ENCODE measurements around the gene EN2. TPM values are rescaled to one million over a fixed set of nuclear protein-coding genes. Genes with fewer than 3 reads are reported as not detected.

EN2 gene
- total RNA-seq, 2 donors from 2014 or later = not detected

GRCh38 chr7:155494551-155494950 lies 36.6 kb downstream of the EN2 start:
- H3K4me3 Mint-ChIP-seq = no peak overlapping the region
- H3K27ac Mint-ChIP-seq = no peak overlapping the region
- peaks cover 18% of the 10 kb centered on the region for H3K4me1 Mint-ChIP-seq (ENCODE audit: low read depth)
- peaks cover 47% of the 10 kb centered on the region for H3K27me3 Mint-ChIP-seq (ENCODE audit: low read depth)
- no peaks in the 10 kb centered on the region for H3K9me3 Mint-ChIP-seq
- peaks cover 2% of the 10 kb centered on the region in 2 donors for H3K36me3 Mint-ChIP-seq (ENCODE audit: insufficient read depth in 2 of 2)
- no peak for ATAC-seq (replicated peaks in 1 of 2)
- DNase-seq = no peak

- peaks cover 2% of the 10 kb centered on the region in 2 donors for H3K36me3 Mint-ChIP-seq (ENCODE audit: insufficient read depth in 2 of 2)
- DNase-seq = no peak
- peaks cover 14% of the 10 kb centered on the region for H3K4me1 Mint-ChIP-seq (ENCODE audit: low read depth)
- no peak overlapping the region for H3K27ac Mint-ChIP-seq
- no peak overlapping the region for H3K4me3 Mint-ChIP-seq
- ATAC-seq (replicated peaks in 1 of 2) = no peak
- peaks cover 52% of the 10 kb centered on the region for H3K27me3 Mint-ChIP-seq (ENCODE audit: low read depth)
- H3K9me3 Mint-ChIP-seq = no peaks in the 10 kb centered on the region
Observed at GRCh38 chr7:155495440-155496248, 37.7 kb downstream of the EN2 start.

GRCh38 chr7:155496267-155497005 lies 38.5 kb downstream of the EN2 start:
- Mint-ChIP-seq H3K4me3 (no peak overlapping the region), H3K27me3 (ENCODE audit: low read depth) (peaks cover 52% of the 10 kb centered on the region), H3K27ac (no peak overlapping the region), H3K9me3 (no peaks in the 10 kb centered on the region), H3K4me1 (ENCODE audit: low read depth) (peaks cover 6% of the 10 kb centered on the region), H3K36me3 (ENCODE audit: insufficient read depth in 2 of 2) (no peaks in the 10 kb centered on the region)
- DNase-seq = no peak
- no peak for ATAC-seq (replicated peaks in 1 of 2)

- H3K36me3 Mint-ChIP-seq (ENCODE audit: insufficient read depth in 2 of 2) = no peaks in the 10 kb centered on the region
- no peaks in the 10 kb centered on the region for H3K4me1 Mint-ChIP-seq (ENCODE audit: low read depth)
- H3K9me3 Mint-ChIP-seq = no peaks in the 10 kb centered on the region
- no peak overlapping the region for H3K4me3 Mint-ChIP-seq
- peaks cover 52% of the 10 kb centered on the region for H3K27me3 Mint-ChIP-seq (ENCODE audit: low read depth)
- ATAC-seq (replicated peaks in 1 of 2) (no peak), DNase-seq (no peak)
- H3K27ac Mint-ChIP-seq = no peak overlapping the region
Observed at GRCh38 chr7:155497149-155497901, 39.4 kb downstream of the EN2 start.

- Mint-ChIP-seq H3K27ac (no peak overlapping the region), H3K36me3 (ENCODE audit: insufficient read depth in 2 of 2) (peaks cover 0 to 2% of the 10 kb centered on the region in 2 donors), H3K4me3 (no peak overlapping the region), H3K27me3 (ENCODE audit: low read depth) (peaks cover 100% of the 10 kb centered on the region), H3K9me3 (no peaks in the 10 kb centered on the region), H3K4me1 (ENCODE audit: low read depth) (peaks cover 31% of the 10 kb centered on the region)
- ATAC-seq (replicated peaks in 1 of 2) (no peak), DNase-seq (no peak)
Observed at GRCh38 chr7:155505422-155505793, 47.5 kb downstream of the EN2 start.

GRCh38 chr7:155506854-155507337 lies 49.0 kb downstream of the EN2 start:
- H3K27me3 Mint-ChIP-seq (ENCODE audit: low read depth) = peaks cover 100% of the 10 kb centered on the region
- DNase-seq (peak; percentile 21 to 29), ATAC-seq (replicated peaks in 1 of 2) (peak; percentile 58 to 60)
- H3K36me3 Mint-ChIP-seq (ENCODE audit: insufficient read depth in 2 of 2) = peaks cover 0 to 4% of the 10 kb centered on the region in 2 donors
- H3K9me3 Mint-ChIP-seq = no peaks in the 10 kb centered on the region
- peak overlapping the region; percentile 54 for H3K27ac Mint-ChIP-seq
- peak overlapping the region; percentile 18 to 63 for H3K4me3 Mint-ChIP-seq
- peaks cover 32% of the 10 kb centered on the region for H3K4me1 Mint-ChIP-seq (ENCODE audit: low read depth)

GRCh38 chr7:155507576-155507975 lies 49.6 kb downstream of the EN2 start:
- Mint-ChIP-seq H3K36me3 (ENCODE audit: insufficient read depth in 2 of 2) (peaks cover 0 to 4% of the 10 kb centered on the region in 2 donors), H3K27me3 (ENCODE audit: low read depth) (peaks cover 100% of the 10 kb centered on the region), H3K9me3 (no peaks in the 10 kb centered on the region), H3K27ac (peak overlapping the region; percentile 24), H3K4me1 (ENCODE audit: low read depth) (peaks cover 32% of the 10 kb centered on the region), H3K4me3 (no peak overlapping the region)
- DNase-seq = no peak
- ATAC-seq (replicated peaks in 1 of 2) = no peak

GRCh38 chr7:155508376-155509358 lies 50.7 kb downstream of the EN2 start:
- ATAC-seq (replicated peaks in 1 of 2) (no peak), DNase-seq (no peak)
- no peaks in the 10 kb centered on the region for H3K9me3 Mint-ChIP-seq
- peak overlapping the region; percentile 77 to 79 for H3K4me3 Mint-ChIP-seq
- H3K27me3 Mint-ChIP-seq (ENCODE audit: low read depth) = peaks cover 100% of the 10 kb centered on the region
- H3K4me1 Mint-ChIP-seq (ENCODE audit: low read depth) = peaks cover 32% of the 10 kb centered on the region
- peaks cover 0 to 4% of the 10 kb centered on the region in 2 donors for H3K36me3 Mint-ChIP-seq (ENCODE audit: insufficient read depth in 2 of 2)
- peak overlapping the region; percentile 74 for H3K27ac Mint-ChIP-seq

- ATAC-seq (replicated peaks in 1 of 2) = no peak
- DNase-seq = no peak
- Mint-ChIP-seq H3K27me3 (ENCODE audit: low read depth) (peaks cover 100% of the 10 kb centered on the region), H3K4me1 (ENCODE audit: low read depth) (peaks cover 32% of the 10 kb centered on the region), H3K4me3 (peak overlapping the region; percentile 77 to 79), H3K36me3 (ENCODE audit: insufficient read depth in 2 of 2) (peaks cover 0 to 4% of the 10 kb centered on the region in 2 donors), H3K27ac (peak overlapping the region; percentile 74), H3K9me3 (no peaks in the 10 kb centered on the region)
Observed at GRCh38 chr7:155509359-155509724, 51.4 kb downstream of the EN2 start.

- Mint-ChIP-seq H3K4me1 (ENCODE audit: low read depth) (peaks cover 32% of the 10 kb centered on the region), H3K36me3 (ENCODE audit: insufficient read depth in 2 of 2) (peaks cover 0 to 4% of the 10 kb centered on the region in 2 donors), H3K9me3 (no peaks in the 10 kb centered on the region), H3K27ac (no peak overlapping the region), H3K27me3 (ENCODE audit: low read depth) (peaks cover 98% of the 10 kb centered on the region), H3K4me3 (peak overlapping the region; percentile 73 to 80)
- DNase-seq = peak in 1 of 2 donors; percentile 16
- ATAC-seq (replicated peaks in 1 of 2) = peak in 1 of 2 donors; percentile 32
Observed at GRCh38 chr7:155509725-155510551, 52.0 kb downstream of the EN2 start.

- Mint-ChIP-seq H3K27ac (peak overlapping the region; percentile 73), H3K27me3 (ENCODE audit: low read depth) (peaks cover 97% of the 10 kb centered on the region), H3K4me1 (ENCODE audit: low read depth) (peaks cover 29% of the 10 kb centered on the region), H3K4me3 (peak overlapping the region in 1 of 2 donors; percentile 14), H3K9me3 (no peaks in the 10 kb centered on the region), H3K36me3 (ENCODE audit: insufficient read depth in 2 of 2) (peaks cover 0 to 4% of the 10 kb centered on the region in 2 donors)
- ATAC-seq (replicated peaks in 1 of 2) = no peak
- DNase-seq = no peak
Observed at GRCh38 chr7:155510975-155511701, 53.2 kb downstream of the EN2 start.

Measured in activated T-cell treated with anti-CD3 and anti-CD28 coated beads, Interleukin-2, amount 50 U/mL, for 72 hours (primary cell).